Nephron progenitor cell (in vitro differentiated cells): ENCODE data around the gene CAT.

ENCODE experiments used
- DNase-seq: peaks from one replicate; pipeline ENCODE4 v3.0.0; 2021
- H3K27ac Mint-ChIP-seq: 2 replicates; pipeline ENCODE4 v1.8.0; 2021; ENCODE audit warnings: mild to moderate bottlenecking, moderate library complexity, mixed read lengths
- H3K27me3 Mint-ChIP-seq: 2 replicates; pipeline ENCODE4 v1.8.0; 2021; ENCODE audit warnings: mild to moderate bottlenecking, low read depth, mixed read lengths; ENCODE audit not compliant: poor library complexity
- H3K36me3 Mint-ChIP-seq: 2 replicates; pipeline ENCODE4 v1.8.0; 2021; ENCODE audit warnings: low read depth, mixed read lengths
- H3K4me1 Mint-ChIP-seq: 2 replicates; pipeline ENCODE4 v1.8.0; 2021; ENCODE audit warnings: mixed read lengths
- H3K4me3 Mint-ChIP-seq: 2 replicates; pipeline ENCODE4 v1.8.0; 2021; ENCODE audit warnings: mild to moderate bottlenecking, moderate library complexity, mixed read lengths
- H3K9me3 Mint-ChIP-seq: 2 replicates; pipeline ENCODE4 v1.8.0; 2021; ENCODE audit warnings: mild to moderate bottlenecking, moderate library complexity, mixed read lengths
- TF ChIP-seq, protein P1 (sequence below): fragments of 200-600 bp; sonication (generic); IDR thresholded peaks from 2 replicates; pipeline ENCODE4 v1.5.0; 2021; ENCODE audit warnings: antibody characterized with exemption

CAT gene

DNA sequence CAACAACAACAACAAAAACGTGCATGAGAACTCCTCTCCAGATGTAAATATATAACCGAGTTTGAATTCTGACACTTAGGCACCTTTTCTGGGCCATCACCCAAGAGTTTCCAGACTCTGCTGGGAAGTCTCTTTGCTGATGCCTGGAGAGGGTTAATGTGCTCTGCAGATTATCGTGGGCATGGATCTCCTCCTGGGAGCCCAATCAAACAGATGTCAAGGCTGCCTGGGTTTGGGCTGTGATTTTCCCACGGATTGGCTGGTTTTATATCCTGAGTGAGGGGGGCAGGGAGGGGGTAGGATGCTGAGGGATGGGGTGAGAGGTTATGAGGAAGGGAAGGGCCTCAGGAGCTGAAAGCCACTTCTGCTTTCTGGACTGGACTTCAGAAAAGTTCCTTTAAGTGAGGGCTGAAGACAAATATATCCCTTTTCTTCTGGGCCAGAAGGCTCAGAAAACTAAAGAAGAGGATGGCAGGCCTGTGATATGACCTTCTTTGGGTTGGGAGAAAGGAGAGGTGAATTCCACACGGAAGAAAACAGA is 70.7 kb downstream of the CAT start:
- H3K27ac Mint-ChIP-seq, result no peak overlapping the region
- no peak overlapping the region for H3K4me3 Mint-ChIP-seq

DNA sequence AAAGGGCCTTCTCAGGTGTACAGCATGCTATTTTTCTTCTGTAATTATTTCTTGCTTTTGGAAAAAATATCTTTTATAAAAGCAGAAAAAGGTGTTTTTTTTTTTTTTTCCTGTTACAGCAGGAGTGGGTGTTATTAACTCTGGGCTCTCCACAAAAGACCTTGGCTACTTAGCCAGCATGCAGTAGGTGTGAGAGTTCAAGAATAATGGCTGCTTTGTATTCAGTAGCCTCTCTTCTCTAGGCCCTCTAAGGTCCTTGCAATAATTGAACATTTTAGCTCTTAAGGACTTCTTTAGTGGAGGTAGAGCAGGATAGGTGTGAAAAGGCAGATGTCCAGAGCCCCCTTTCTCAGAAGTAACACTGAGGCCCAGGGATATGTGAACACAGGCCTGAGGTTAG is 71.5 kb downstream of the CAT start:
- no peak for DNase-seq
- H3K27ac Mint-ChIP-seq, result no peak overlapping the region
- H3K36me3 Mint-ChIP-seq, result no peaks in the 10 kb centered on the region
- H3K27me3 Mint-ChIP-seq, result peaks cover 8% of the 10 kb centered on the region
- TF ChIP-seq, protein P1, sequence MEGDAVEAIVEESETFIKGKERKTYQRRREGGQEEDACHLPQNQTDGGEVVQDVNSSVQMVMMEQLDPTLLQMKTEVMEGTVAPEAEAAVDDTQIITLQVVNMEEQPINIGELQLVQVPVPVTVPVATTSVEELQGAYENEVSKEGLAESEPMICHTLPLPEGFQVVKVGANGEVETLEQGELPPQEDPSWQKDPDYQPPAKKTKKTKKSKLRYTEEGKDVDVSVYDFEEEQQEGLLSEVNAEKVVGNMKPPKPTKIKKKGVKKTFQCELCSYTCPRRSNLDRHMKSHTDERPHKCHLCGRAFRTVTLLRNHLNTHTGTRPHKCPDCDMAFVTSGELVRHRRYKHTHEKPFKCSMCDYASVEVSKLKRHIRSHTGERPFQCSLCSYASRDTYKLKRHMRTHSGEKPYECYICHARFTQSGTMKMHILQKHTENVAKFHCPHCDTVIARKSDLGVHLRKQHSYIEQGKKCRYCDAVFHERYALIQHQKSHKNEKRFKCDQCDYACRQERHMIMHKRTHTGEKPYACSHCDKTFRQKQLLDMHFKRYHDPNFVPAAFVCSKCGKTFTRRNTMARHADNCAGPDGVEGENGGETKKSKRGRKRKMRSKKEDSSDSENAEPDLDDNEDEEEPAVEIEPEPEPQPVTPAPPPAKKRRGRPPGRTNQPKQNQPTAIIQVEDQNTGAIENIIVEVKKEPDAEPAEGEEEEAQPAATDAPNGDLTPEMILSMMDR, result no peak
- H3K4me3 Mint-ChIP-seq, result no peak overlapping the region
- H3K4me1 Mint-ChIP-seq, result peaks cover 35% of the 10 kb centered on the region
- no peaks in the 10 kb centered on the region for H3K9me3 Mint-ChIP-seq

More for the DNA sequence above, 70.7 kb downstream of the CAT start:
- TF ChIP-seq, protein P1, result no peak
- no peak for DNase-seq
- Mint-ChIP-seq H3K36me3 (no peaks in the 10 kb centered on the region), H3K4me1 (peaks cover 32% of the 10 kb centered on the region), H3K9me3 (no peaks in the 10 kb centered on the region), H3K27me3 (peaks cover 4% of the 10 kb centered on the region)

DNA sequence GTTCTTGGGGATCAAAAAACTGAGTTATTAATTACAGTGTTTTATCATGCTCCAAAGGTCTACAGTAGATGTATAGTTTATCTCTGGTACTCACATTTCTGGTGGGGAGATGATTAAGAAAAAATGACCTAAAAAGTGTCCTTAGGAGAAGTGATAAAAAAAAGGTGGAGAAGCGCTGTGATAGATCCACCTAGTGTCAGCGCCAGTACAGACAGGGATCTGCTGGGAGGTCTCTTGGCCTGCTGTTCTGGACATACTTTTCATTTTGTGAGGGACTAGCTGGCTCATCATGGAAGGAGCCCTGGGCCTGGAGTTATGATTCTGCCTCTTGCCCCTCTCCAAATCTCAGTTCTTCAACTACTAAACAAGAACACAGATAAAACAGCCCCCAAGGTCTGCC is 71.9 kb downstream of the CAT start:
- Mint-ChIP-seq H3K4me1 (peaks cover 35% of the 10 kb centered on the region), H3K4me3 (no peak overlapping the region), H3K27ac (peak overlapping the region; percentile 21), H3K36me3 (no peaks in the 10 kb centered on the region), H3K9me3 (no peaks in the 10 kb centered on the region), H3K27me3 (peaks cover 9% of the 10 kb centered on the region)
- TF ChIP-seq, protein P1, result no peak
- DNase-seq, result no peak

DNA sequence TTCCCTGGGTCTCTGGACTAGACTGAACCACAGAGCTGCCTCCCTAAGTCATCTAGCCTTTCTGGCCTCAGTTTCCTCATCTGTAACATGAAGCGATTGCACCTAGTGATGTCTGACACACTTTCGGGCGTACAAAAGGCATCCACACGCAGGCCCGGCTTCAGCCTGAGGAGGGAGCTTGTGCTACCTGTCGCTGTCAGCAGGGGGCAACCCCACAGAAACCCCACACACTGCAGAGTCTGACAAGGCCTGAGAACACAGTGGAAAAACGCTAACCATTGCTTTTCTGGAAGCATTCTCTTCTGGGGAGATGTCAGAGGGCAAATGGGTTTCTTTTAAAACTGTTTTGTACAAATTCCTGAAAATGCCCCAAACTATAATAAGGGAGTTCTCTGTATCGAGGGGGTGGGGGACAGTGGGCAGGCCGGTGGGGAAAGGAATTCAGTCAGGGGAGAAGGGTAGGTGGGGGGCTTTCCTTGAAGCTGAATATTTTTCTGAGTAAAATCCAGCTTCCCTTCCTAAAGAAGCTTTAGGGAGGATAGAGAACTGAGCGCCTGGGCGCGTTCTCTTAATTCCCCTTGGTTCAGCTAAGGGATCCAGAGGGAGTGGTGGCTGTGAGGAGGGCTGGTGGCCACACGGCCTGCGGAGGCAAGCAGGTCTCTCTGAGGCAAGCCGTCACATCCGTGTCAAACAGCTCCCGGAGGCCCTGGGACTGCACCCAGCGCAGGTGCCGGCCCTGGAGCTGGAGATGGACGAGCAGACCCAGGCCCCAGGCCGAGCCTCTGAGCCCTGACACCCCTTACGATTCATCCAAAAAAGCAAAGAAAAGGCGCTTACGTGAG is 74.3 kb downstream of the CAT start:
- H3K36me3 Mint-ChIP-seq, result no peaks in the 10 kb centered on the region
- DNase-seq, result peak; percentile 67
- peaks cover 5% of the 10 kb centered on the region for H3K27me3 Mint-ChIP-seq
- no peak overlapping the region for H3K27ac Mint-ChIP-seq
- peaks cover 35% of the 10 kb centered on the region for H3K4me1 Mint-ChIP-seq
- no peaks in the 10 kb centered on the region for H3K9me3 Mint-ChIP-seq
- TF ChIP-seq, protein P1, result peak; percentile 61
- no peak overlapping the region for H3K4me3 Mint-ChIP-seq

DNA sequence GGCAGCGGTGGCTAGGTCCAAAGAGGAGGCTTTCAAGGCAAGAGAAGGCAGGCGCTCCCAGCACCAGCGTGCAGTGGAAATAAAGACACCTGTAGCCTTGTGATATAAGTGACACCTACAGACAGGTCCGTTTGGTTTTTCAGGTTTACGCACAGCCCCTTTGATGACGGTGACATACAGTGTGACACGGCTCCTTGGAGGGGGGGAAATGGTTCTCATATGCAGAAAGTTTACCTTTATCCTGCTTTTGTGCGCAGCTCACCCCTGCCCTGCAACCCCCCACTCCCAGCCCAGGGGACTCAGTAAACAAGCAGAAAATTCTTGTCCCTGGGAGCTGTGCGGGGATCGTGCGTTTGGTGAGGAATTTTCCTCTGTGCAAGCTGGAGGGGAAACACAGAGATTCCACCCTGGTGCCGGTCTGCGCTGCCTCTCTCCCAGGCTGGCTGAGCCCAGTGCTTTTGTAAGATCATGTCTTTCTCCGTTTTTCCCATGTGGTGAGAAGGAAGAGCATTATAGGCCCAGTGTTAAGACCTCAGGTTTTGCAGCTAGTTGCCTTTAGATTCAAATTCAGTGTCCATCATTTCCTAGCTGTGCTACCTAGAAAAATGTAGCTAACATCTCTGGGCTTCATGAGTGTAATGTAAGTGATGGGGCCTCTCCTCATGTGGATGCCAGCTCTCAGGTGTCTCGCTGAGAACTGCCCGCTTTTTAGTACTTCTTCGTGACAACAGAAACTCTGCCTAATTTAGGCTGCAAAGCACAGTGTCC is 75.1 kb downstream of the CAT start, which contains the start of gene ELF5:
Gene ELF5 (minus strand): TSS at position 113 of the 768 bp plus-strand sequence. CDS start 8,045 bp downstream, outside the sequence.
- Mint-ChIP-seq H3K27ac (no peak within 1 kb of the TSS), H3K9me3 (no peaks in the 10 kb centered on the region), H3K27me3 (peaks cover 8% of the 10 kb centered on the region), H3K4me3 (no peak within 1 kb of the TSS), H3K36me3 (no peaks in the 10 kb centered on the region), H3K4me1 (peaks cover 34% of the 10 kb centered on the region)
- DNase-seq, result no peak
- TF ChIP-seq, protein P1, result no peak
